GM20000 (cell line): ENCODE results near the gene FAM53B.

ENCODE experiments used
- DNase-seq: peaks from one replicate; pipeline ENCODE4 v3.0.0; 2012; ENCODE audit warnings: low spot score
- TF ChIP-seq, protein P1 (sequence below): IDR thresholded peaks from 2 replicates; pipeline ENCODE4 v1.5.1; 2012; ENCODE audit warnings: mild to moderate bottlenecking, control low read depth; ENCODE audit errors: extremely low read depth, missing control alignments

The FAM53B gene

DNA sequence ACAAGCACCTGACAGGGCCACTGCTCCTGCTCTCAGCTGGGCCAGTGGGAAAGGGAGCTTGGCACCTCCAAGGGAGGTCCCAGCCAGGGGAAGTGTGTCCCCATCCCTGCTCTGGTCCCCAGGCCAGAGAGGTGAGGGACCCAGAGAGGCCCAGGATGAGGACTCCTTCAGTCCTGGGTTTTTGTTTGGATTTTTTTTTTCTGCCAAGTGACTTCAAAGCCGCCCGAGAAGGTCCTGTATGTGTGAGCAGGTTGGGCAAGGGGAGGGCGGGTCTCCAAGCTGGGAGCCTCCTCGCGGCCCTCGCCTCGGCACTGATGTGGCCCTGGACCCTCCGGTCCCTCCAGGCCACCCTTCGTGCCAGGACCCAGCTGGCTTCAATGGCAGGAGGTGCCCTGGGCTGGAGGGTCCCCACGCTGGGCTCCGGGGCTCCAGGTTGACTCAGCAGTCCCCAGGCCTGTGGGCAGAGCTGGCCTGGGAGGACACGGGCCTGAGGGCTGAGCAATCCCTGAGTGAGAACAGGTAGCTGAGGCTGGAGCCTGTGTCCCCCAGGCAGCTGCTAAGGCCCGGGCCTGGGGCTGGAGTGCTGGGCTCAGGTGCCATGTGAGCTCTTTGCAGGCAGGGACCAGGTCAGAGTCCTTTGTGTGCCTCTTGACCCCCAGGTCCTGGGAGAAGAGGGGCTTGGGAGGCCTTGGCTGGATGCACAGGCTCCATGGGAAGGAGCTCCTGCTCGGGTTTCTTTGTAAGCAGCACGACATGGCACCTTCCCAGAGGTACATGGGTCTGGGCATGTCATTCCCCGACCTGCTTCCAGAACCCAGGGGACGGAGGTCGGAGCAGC lies 140.6 kb downstream of the FAM53B start:
- DNase-seq, result no peak
- TF ChIP-seq, protein P1, sequence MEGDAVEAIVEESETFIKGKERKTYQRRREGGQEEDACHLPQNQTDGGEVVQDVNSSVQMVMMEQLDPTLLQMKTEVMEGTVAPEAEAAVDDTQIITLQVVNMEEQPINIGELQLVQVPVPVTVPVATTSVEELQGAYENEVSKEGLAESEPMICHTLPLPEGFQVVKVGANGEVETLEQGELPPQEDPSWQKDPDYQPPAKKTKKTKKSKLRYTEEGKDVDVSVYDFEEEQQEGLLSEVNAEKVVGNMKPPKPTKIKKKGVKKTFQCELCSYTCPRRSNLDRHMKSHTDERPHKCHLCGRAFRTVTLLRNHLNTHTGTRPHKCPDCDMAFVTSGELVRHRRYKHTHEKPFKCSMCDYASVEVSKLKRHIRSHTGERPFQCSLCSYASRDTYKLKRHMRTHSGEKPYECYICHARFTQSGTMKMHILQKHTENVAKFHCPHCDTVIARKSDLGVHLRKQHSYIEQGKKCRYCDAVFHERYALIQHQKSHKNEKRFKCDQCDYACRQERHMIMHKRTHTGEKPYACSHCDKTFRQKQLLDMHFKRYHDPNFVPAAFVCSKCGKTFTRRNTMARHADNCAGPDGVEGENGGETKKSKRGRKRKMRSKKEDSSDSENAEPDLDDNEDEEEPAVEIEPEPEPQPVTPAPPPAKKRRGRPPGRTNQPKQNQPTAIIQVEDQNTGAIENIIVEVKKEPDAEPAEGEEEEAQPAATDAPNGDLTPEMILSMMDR, result no peak

DNA sequence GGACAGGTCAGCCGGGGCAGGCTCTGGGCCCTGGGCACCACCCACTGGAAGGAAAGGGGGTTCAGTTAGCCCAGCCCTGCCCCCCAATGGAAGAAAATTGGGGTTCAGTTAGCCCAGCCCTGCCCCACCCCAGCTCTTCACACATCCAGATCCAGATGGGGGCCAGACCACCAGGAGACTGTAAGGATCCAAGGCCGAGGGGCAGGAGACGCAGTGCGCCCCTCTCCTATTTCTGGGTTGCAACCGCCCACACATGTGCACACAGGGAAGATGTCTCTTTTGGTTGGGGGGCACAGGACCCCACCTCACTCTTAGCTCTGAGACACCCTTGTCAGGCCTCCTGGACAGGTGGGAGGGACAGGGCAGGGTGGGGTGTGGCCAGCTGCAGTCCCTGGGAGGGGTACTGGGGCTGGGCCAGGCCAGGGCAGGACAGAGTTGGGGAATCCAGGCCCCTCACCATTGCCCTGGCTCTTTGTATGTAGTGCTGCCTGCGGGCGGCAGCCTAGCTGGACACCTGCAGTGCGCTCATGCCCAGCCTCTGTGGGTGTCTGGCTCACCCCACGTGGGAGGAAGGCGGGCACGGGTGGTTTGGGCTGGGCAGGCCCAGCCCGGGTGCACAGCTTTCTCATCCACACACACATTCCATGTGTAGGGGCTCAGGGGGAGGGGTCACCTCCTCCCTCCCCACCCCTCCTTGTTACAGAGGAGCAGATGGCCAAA lies 141.4 kb downstream of the FAM53B start:
- no peak for DNase-seq
- TF ChIP-seq, protein P1, result no peak

DNA sequence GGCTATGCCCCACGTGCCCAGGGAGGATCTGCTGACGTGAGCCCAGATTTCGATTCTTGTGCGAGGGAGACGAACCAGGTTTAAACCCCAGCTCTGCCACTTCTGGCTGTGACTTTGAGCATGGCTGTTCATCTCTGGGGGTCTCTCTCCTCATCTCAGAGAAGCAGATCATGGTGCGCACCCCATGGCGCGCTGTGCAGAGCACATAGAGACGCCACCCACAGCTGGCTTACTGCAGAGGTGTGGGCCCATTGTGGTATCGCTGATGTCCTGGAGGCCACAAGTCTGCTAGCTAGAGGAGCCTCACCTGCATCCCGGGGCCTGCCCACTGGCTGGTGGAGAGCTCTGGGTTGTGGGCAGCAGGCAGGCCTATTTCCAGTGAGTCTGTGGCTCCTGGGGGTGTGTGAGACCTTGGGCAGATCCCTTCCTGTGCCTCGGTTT lies 142.0 kb downstream of the FAM53B start:
- TF ChIP-seq, protein P1, result no peak
- no peak for DNase-seq

- TF ChIP-seq, protein P1, result no peak
- DNase-seq, result no peak
Measured at GRCh38 chr10:124601431-124602120, 142.6 kb downstream of the FAM53B start.

DNA sequence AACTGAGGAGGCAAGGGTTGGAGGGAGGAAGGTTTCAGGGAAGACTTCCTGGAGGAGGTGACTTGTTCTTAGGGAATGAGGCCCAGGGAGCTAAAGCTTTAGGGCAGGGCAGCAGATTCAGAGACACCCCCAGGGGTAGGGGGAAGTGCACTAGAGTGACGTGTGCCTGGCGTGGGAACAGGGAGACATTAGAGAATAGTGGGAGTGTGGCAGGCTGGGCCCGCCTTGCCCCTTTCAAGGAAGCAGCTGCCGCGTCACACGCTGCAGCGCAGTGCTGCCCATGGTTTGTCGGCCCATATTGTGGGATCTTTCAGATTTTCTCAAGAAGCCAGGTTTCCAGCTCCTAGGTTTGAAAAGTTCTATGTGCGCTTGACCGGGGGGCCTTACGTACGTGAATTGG lies 143.2 kb downstream of the FAM53B start:
- TF ChIP-seq, protein P1, result no peak
- no peak for DNase-seq

- DNase-seq, result no peak
- TF ChIP-seq, protein P1, result no peak
Measured at GRCh38 chr10:124600051-124600880, 143.9 kb downstream of the FAM53B start.
